ENCODE data around the gene CACNG3.

DNA sequence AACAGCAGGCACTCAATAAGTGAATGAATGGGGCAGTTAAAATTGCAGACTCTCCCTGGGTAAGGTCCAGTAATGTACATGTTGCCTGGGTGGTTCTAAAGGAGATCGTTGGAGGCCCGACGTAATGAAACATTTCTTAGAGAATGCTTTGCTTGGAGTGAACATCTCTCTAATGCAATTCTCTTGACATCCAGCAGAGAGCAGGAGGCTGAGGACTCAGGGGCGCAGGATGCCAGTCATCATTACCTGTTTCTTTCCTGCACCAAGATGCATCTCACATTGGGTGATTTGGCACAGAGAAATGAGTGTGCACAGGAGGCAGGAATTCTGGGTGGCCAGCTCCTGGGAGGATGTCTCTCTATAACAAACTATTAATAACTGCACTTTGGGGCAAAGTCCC is 152.9 kb downstream of the CACNG3 start:
- TF ChIP-seq CTCF (conservative IDR thresholded peaks at IDR 0.05; ENCODE audit: low read depth, low read length) (no peak), CEBPB (IDR thresholded peaks at IDR 0.05; ENCODE audit: low read depth, low read length) (no peak), SMC3 (IDR thresholded peaks at IDR 0.05; ENCODE audit: low read depth, low read length) (no peak), MXI1 (IDR thresholded peaks at IDR 0.05; ENCODE audit: borderline replicate concordance, low read depth, low read length) (no peak), MAZ (IDR thresholded peaks at IDR 0.05; ENCODE audit: borderline replicate concordance, low read depth, low read length) (no peak), POLR2A (IDR thresholded peaks at IDR 0.05; ENCODE audit: low read depth, low read length) (no peak), FOS (IDR thresholded peaks at IDR 0.05; ENCODE audit: low read depth, low read length) (no peak)
